Mucosa of gallbladder (tissue), 1 donor: Measurements from ENCODE around the gene HEBP2. TPM values are rescaled to one million over a fixed set of nuclear protein-coding genes. Genes with fewer than 3 reads are reported as not detected.

Source experiments
- DNase-seq: peaks from one replicate; pipeline ENCODE4 v3.0.0-alpha.2; 2020; ENCODE audit warnings: low spot score
- total RNA-seq: library from RNA; stranded (reverse); gene quantifications from one replicate; pipeline ENCODE4 v1.2.1, GENCODE V29; 2021
- donor health status: DM: no; HTN: no; CAD: no.

Gene HEBP2
- total RNA-seq, 1 donor from 2014 or later = 93.7 TPM

- no peak for DNase-seq
Measured at GRCh38 chr6:138397128-138398122, 6.6 kb upstream of the HEBP2 start.

GRCh38 chr6:138400326-138400725, 3.7 kb upstream of the HEBP2 start:
- no peak for DNase-seq

DNA sequence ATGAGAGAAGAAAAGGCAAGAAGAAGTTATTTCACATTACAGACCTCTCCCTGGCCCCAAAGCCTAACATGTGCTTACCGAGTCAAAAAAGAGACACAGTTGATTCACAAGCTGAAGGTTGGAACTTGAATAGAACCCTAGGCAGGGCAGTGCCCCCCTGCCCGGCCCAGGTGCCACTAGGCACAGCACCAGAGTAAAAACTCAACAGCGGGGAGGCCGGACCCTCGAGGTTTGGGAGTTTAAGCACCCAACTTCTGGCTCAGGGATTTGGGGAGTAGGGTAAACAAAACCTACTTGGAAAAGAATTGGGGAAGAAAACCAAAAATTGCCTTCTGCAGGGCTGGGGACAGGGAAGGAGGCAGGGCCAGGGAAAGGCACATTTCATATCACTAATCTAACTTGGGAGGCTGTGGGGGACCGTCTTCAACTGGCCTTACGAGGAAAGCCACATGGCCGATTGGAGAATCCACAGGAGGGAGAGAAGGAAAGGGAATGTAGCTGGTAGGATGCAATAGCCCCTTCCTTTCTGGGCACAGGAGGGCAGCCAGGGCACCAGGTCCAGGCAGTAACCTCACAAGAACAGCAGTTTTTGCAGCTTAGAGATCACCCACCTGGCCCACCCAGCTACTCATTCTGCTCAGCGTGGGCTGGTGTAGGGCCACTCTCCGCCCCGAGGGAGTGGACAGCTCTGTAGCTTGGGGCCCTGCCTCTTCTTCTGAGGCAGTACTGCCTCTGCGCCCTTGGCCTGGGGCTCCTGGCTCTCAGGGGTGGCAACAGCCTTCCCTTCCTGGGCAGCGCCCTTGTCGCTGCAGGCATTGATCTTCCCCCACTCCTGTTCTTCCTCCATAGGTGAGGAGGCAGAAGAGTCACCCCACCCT, 1.8 kb upstream of the HEBP2 start:
- no peak for DNase-seq

DNA sequence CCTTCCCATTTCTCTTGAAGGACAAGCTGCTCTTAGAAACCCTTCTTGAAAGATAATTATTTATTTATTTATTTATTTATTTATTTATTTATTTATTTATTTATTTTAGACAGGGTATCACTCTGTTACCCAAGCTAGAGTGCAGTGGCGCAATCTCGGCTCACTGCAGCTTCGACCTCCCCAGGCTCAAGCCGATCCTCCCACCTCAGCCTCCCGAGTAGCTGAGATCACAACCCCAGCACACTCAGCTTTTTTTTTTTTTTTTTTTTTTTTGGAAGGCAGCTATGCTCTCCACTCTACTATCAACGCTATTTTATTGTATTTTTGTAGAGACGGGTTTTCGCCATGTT, 1.2 kb upstream of the HEBP2 start:
- no peak for DNase-seq

DNA sequence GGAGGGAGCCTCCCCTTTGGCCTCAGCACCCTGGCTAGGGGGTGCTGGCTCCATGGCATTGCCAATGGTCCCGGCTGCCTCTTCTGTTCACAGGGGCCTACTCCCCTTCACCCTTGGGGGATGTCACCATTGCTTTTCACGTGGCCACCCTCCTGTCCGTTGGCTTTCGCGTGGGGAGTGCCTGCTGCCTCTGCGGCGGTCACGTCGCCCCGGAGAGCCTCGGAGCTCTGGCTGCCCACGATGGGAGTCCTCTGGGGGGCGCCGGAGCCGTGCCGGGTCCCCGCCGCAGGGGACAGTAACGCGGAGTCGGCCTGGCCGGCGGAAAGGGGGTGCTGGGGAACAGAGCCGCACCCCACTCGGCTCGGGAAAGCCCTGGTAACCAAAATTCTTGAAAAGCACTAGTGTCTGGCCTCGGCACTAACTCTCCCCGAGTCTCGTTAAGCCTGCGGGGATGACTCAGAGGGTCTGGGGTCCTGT, 661 bp upstream of the HEBP2 start:
- peak; percentile 25 for DNase-seq

GRCh38 chr6:138404666-138405337, 779 bp downstream of the HEBP2 start:
- no peak for DNase-seq

DNA sequence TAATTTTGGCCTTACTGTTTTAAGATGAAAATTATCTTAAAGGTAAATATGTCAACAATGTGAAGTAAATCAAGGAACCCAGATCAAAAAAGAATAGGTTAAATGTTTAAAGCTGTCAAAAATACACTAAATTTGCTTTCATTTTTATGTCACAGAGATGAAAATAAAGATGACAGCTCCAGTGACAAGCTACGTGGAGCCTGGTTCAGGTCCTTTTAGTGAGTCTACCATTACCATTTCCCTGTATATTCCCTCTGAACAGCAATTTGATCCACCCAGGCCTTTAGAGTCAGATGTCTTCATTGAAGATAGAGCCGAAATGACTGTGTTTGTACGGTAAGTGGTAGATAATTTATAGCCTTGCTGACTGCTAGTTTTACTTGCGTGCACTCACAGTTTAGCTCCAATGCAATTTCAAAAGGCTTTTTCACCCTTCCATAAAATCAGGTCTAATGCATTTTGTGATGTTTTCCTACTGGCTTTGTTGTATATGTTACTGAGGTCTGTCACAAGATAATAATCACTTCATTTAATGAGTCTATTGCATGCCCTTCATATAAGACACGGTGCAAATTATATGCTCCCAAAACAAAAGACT, 1.9 kb downstream of the HEBP2 start:
- DNase-seq = no peak

- peak; percentile 42 for DNase-seq
Measured at GRCh38 chr6:138406443-138406842, 2.4 kb downstream of the HEBP2 start.

DNA sequence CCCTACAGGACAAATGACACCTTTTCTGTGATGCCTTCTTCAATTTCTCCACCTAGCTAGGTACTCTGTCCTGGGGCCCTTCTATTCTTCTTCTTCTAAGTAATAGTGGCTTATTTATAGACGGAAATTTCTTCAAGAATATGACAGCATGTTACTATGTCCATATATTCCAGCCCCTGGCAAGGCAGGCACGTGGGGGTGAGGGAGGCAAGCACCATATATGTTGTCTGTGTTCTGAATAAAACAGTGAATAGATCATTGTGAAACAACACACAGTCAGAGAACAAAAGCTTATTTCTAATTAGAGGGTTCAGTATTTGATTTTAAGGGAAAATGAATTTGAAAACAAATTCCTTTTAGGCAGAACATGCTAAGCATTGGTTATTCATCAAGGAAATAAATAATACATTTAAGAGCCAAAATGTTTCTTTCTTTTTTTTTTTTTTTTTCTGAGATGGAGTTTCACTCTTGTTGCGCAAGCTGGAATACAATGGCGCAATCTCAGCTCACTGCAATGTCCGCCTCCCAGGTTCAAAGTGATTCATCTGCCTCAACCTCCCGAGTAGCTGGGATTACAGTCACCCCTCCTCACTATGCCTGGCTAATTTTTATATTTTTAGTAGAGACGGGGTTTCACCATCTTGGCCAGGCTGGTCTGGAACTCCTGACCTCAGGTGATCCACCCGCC, 6.2 kb downstream of the HEBP2 start:
- DNase-seq = no peak

DNA sequence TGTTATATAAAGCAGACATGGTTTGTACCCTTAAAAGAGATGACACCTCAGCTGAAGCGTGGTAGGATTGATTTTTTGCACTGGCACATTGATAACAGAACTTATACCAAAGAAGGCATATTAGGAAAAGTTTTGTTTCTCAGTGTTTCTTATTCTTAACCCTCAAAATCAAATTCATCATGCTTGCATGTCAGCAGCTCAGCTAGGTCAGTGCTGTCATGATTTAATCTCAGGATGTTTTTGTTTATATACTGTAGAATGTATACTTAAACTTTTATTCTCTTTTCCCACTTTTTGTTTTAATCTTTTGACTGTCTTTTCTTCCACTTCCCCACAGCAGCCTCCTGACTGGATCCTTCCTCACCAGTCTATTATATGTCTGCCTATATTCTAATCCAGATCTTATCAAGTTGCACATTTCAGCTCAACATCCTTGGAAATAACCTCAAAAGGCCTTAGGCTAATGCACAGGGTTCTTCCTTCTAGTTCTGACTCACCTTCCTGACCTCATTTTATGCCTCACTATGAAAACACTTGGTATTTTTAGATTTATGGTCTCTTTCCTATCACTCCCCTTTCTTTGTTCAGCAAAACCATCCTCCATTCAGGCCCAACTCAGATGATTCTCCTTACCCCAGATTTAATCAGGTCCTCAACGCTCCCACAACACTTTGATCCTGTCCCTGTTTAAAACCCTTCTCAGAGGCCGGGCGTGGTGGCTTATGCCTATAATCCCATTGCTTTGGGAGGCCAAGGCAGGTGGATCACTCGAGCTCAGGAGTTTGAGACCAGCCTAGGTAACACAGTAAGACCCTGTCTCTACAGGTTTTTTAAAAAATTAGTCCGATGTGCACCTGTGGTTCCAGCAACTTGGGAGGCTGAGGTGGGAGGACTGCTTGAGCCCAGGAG, 7.2 kb downstream of the HEBP2 start:
- DNase-seq = no peak

DNA sequence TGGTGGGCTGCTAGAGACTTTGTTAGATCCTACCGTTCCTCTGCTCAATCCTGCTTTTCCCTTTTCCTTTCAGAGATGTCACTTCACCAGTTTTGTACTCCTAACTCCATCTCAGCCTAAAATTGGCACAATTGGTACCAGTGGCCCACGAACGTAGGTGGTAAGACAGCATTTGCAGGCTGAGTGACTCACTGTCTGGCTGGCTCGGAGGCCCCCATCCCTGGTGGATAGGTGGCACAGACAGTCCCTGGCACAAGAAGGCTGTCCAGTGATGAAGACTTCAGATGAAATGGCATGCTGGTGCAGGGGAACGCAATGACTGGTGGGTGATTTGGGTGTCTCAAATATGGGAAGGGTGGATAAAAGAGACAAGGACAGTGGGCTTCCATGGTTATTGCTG, 11.1 kb downstream of the HEBP2 start:
- no peak for DNase-seq

DNA sequence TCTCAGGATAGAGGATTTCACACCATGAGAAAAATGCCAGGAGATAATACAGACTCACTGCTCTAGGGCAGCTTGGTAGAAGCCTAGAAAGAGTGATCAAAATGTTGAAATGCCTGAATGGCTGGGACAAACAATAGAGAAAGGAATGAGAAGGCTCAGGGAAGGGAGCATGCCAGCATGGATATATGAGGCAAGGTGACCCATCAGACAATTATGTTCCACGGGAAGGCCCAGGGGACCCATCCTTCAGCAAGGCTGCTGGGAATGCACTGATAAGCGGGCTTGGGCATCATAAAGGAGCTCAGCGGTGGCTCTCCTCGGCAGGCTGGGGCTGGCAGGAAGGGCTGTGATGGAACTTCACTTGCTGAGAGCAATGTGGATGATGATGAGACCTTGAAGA, 12.2 kb downstream of the HEBP2 start:
- DNase-seq = no peak

DNA sequence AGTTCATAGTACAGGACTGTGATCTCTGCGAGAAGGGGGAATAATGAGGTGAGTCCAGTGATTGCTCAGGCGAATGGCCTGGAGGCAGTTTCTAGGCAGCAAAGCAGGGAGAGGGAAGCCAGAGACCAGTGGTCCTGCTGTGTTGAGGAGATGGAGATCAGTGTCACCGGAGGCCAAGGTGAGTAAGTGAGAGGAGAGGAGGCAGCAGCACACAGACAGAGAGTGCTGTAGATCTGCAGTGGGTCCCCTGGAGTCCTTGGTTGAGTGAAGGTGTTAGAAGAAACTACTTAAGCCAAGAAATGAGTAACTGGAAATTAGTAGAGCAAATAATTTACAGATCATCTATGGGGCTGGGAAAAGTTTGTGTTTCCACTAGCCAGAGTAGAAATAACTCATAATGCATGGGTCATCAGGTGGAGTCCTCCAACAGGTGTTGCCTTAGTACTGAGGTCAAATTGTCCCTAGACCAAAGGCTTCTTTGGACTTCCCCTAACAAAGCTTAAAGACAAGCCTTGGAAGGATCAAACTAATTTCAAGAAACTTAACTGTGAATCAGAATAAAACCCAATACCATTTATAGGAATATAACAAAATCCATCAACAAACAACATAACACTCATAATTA, 13.6 kb downstream of the HEBP2 start:
- DNase-seq = no peak

DNA sequence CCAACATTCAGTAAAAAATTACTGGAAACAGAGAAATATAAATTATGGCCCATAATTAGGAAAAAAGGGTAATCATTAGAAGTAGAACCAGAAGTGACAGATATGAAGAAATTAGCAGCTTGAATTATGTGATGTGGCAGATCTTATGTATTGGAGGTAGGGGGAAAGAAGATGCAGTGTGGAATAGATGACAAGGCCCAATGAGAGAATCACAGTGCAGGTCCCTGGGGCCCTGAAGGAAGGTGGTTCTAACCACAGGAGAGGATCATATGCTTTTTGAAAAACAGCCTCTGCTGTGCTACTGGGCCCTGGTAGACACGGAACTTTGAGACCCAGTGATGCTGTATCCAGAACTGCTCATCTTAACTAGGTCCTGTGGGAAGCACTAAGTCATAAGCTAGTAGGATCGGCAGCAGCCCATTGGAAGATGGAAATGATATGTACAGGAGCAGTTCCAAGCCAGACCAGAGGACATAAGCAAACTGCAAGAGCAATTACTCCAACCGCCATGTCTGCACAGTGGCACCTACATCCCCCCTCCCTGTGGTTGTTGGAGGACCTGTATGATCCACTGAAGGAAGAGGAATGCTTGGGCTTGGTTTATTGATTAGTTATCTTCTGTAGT, 14.2 kb downstream of the HEBP2 start:
- no peak for DNase-seq

DNA sequence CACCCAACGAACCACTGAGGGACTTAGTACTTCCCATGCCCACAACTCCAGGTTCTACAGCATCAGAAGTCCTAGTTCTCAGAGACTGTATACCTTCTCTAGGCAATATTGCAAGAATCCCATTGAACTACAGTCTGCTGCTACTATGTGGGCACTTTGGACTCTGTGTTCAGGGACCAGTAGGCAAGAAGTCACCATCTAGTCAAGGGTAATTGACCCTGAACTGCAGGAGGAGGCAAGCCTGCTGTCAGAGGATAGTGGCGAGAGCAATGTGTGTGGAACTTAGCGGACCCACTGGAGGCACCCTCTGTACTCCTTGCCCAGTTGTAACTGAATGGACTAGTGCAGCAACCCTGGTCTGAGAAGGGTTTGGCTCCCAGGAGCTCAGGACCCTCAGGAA, 15.7 kb downstream of the HEBP2 start:
- DNase-seq = no peak

DNA sequence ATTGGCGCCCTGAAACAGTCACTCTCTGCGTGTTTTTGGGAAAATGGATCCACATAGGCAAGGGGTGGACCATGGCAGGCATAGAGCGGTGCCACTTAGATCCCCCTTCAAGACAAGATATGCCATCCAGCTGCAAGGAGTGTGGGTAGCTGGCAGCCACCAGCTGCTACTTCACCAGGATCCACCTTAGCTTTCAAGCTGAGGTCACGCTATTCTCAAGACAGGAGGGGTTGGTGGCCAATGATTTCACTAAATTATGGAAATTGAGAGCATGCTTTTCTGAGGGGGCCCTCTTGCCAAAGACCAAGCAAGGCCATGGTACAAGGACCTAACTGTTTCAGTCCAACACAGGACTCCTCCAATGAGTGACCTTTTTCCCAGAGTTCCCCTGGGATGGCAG, 16.3 kb downstream of the HEBP2 start:
- no peak for DNase-seq

DNA sequence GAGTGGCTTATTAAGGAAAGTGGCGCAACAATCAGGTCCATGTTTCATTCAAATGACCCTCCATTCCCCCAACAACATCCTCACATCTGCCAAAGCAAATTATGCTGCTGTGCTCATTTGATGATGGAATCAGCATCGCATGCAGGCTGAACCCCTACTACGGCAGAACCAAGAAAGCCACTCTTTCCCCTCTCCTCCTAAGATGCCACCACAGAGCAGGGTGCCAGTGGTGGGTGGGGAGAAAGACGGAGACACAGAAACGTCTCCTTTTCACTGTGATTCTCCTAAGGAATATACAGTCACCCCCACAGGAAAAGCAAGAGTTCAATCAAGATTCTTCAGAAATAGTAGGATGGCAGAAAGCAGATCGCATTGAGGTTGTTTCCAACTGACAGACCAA, 17.1 kb downstream of the HEBP2 start:
- no peak for DNase-seq

GRCh38 chr6:138421608-138422007, 17.6 kb downstream of the HEBP2 start:
- no peak for DNase-seq

DNA sequence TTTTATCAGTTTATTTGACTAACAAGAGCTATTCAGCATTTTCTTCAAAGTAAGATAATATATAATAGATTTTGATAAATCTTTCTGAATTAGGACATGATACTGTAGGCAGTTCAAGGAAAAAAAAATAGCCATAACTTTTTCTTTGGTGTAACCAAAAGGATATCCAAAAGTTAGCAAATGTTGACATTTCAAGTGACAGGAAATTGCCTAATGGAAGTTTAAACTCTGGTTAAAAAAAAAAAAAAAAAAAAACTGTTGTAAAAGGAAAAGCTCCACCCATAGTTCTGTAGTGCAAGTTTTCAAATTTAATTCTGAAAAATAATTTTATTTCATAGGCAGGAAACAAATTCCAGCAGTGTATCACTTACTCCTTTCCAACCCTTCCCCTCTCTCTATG, 18.8 kb downstream of the HEBP2 start:
- DNase-seq = no peak
